HL-60 (cell line): Measurements from ENCODE around the gene EXOC6B.

ENCODE experiments used
- DNase-seq, 2 experiments: peaks; one replicate each; pipeline ENCODE4 v3.0.0-alpha.2; 2010 to 2020; ENCODE audit warnings: low read depth in 1 of 2, low spot score in 1 of 2
- H3K27ac ChIP-seq: fragments of 250-450 bp; sonication (Bioruptor Pico); replicated peaks from 2 replicates; pipeline ENCODE4 v1.5.1; 2020; ENCODE audit warnings: mild to moderate bottlenecking, moderate library complexity
- H3K27me3 ChIP-seq: fragments of 250-450 bp; sonication (Bioruptor Pico); 2 replicates; pipeline ENCODE4 v1.5.1; 2021; ENCODE audit warnings: mild to moderate bottlenecking, moderate library complexity; ENCODE audit not compliant: insufficient read depth, poor library complexity, severe bottlenecking
- H3K4me3 ChIP-seq: replicated peaks from 2 replicates; pipeline ENCODE4 v1.5.1; 2011; ENCODE audit warnings: mild to moderate bottlenecking, control low read depth, low read length; ENCODE audit not compliant: insufficient read depth
- GABPA ChIP-seq: IDR thresholded peaks from 2 replicates; pipeline ENCODE4 v1.6.1; 2012; ENCODE audit warnings: low read depth
- POLR2AphosphoS5 ChIP-seq: IDR thresholded peaks from 2 replicates; pipeline ENCODE4 v1.6.1; 2012; ENCODE audit warnings: low read depth
- SPI1 ChIP-seq: IDR thresholded peaks from 2 replicates; pipeline ENCODE4 v1.6.1; 2012; ENCODE audit warnings: low read depth, mild to moderate bottlenecking, borderline replicate concordance
- TF ChIP-seq, protein P1 (sequence below): IDR thresholded peaks from 2 replicates; pipeline ENCODE4 v1.6.1; 2012; ENCODE audit warnings: low read depth; ENCODE audit not compliant: insufficient replicate concordance
- TF ChIP-seq, protein P2 (sequence below): IDR thresholded peaks from one replicate; pipeline ENCODE4 v1.5.1; 2011; ENCODE audit warnings: low read length, control low read depth, inconsistent platforms; ENCODE audit not compliant: insufficient read depth

Gene EXOC6B

DNA sequence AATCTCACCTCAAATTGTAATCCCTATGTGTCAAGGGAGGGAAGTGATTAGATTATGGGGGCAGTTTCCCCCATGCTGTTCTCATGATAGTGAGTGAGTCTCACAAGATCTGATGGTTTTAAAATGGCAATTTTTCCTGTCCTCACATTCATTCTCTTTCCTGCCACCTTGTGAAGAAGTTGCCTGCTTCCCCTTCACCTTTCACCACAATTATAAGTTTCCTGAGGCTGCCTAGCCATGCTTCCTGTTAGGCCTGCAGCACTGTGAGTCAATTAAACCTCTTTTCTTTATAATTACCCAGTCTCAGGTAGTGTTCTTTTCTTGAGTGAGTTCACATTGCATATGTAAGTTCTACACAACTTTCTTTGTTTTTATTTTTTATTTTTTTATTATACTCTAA lies 271.5 kb downstream of the EXOC6B start:
- TF ChIP-seq GABPA (no peak), SPI1 (no peak), POLR2AphosphoS5 (no peak)
- TF ChIP-seq, protein P1, sequence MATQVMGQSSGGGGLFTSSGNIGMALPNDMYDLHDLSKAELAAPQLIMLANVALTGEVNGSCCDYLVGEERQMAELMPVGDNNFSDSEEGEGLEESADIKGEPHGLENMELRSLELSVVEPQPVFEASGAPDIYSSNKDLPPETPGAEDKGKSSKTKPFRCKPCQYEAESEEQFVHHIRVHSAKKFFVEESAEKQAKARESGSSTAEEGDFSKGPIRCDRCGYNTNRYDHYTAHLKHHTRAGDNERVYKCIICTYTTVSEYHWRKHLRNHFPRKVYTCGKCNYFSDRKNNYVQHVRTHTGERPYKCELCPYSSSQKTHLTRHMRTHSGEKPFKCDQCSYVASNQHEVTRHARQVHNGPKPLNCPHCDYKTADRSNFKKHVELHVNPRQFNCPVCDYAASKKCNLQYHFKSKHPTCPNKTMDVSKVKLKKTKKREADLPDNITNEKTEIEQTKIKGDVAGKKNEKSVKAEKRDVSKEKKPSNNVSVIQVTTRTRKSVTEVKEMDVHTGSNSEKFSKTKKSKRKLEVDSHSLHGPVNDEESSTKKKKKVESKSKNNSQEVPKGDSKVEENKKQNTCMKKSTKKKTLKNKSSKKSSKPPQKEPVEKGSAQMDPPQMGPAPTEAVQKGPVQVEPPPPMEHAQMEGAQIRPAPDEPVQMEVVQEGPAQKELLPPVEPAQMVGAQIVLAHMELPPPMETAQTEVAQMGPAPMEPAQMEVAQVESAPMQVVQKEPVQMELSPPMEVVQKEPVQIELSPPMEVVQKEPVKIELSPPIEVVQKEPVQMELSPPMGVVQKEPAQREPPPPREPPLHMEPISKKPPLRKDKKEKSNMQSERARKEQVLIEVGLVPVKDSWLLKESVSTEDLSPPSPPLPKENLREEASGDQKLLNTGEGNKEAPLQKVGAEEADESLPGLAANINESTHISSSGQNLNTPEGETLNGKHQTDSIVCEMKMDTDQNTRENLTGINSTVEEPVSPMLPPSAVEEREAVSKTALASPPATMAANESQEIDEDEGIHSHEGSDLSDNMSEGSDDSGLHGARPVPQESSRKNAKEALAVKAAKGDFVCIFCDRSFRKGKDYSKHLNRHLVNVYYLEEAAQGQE = no peak
- TF ChIP-seq, protein P2, sequence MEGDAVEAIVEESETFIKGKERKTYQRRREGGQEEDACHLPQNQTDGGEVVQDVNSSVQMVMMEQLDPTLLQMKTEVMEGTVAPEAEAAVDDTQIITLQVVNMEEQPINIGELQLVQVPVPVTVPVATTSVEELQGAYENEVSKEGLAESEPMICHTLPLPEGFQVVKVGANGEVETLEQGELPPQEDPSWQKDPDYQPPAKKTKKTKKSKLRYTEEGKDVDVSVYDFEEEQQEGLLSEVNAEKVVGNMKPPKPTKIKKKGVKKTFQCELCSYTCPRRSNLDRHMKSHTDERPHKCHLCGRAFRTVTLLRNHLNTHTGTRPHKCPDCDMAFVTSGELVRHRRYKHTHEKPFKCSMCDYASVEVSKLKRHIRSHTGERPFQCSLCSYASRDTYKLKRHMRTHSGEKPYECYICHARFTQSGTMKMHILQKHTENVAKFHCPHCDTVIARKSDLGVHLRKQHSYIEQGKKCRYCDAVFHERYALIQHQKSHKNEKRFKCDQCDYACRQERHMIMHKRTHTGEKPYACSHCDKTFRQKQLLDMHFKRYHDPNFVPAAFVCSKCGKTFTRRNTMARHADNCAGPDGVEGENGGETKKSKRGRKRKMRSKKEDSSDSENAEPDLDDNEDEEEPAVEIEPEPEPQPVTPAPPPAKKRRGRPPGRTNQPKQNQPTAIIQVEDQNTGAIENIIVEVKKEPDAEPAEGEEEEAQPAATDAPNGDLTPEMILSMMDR = no peak
- no peak overlapping the region for H3K27ac ChIP-seq
- H3K4me3 ChIP-seq = no peak overlapping the region

DNA sequence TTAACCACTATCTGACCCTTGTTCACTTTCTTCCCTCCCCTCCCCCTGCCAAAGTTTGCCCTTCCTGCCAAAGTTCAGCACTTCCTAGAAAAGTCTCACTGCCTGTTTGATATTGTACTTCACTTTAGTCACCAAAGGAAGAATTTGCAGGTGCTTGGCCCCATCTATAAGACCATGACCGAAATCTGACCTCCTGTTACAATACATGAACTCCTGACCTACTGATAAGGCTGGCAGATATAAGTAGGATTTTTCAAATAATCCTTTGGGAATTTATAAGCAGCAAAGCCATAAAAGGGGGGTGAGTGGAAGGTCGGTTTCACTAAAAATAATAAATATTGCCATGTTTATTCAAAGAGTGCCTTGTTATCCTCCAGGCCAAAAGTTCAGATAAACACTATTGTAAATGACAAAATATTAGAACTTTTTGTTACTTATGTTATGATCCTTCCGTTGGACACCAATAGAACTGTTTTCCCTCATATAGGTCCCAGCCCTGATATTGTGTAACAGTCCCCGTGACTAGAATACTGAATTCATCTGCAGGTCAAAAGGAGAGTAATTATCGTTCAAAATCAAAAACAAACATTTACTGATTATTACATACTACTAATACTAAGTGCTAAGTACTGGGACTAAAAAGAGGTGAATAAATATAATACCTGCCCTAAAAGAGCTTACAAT lies 277.6 kb downstream of the EXOC6B start:
- no peak for DNase-seq
- H3K27ac ChIP-seq = no peak overlapping the region
- H3K4me3 ChIP-seq = no peak overlapping the region
- TF ChIP-seq POLR2AphosphoS5 (no peak), GABPA (no peak), SPI1 (no peak)
- TF ChIP-seq, protein P2 = no peak
- TF ChIP-seq, protein P1 = no peak
- no peaks in the 10 kb centered on the region for H3K27me3 ChIP-seq

More for the DNA sequence above, 271.5 kb downstream of the EXOC6B start:
- H3K27me3 ChIP-seq = no peaks in the 10 kb centered on the region
- DNase-seq = no peak

DNA sequence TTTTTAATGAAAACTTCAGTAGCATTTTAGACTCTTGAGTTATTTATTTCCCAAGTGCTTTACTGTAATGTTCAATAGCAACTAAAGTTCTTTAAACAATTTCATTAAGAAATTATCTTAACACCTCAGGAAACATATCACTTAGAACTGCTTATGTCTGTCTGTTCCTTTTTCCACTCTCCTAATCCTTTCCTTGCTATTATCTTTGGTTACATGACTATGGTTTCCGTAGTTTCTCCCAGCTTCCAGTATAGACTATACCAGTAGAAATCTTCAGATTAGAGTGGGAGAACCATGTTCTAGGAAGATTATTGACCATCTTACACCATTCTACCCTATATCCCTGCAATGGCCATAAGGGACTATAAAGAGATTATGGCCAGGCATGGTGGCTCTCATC lies 280.0 kb downstream of the EXOC6B start:
- no peak for DNase-seq
- Histone ChIP-seq H3K27ac (no peak overlapping the region), H3K4me3 (no peak overlapping the region), H3K27me3 (no peaks in the 10 kb centered on the region)
- TF ChIP-seq, protein P1 = no peak
